A549 (cell line): ENCODE measurements around the gene TRANK1. TPM values are rescaled to one million over a fixed set of nuclear protein-coding genes. Genes with fewer than 3 reads are reported as not detected.
"Not testable (repeated sequence)": the region's sequence is repeated elsewhere in the genome, so short reads cannot be mapped to it uniquely, and the experiment has no call there.

ENCODE experiments used
- ATAC-seq, 2 experiments: fragments of 200-7000 bp in 1 of 2; fragments of >200 bp in 1 of 2; cut with Nextera tagmentation in 1 of 2; cut with Tn5 transposase in 1 of 2; 3 replicates each; pipeline versions ENCODE4 v1.8.0 to v1.9.1; 2018 to 2020; ENCODE audit warnings: mild to moderate bottlenecking in 1 of 2, moderate library complexity in 1 of 2
- CTCF ChIA-PET: fragments of 300-600 bp; sonication (Branson Sonifier 250); formaldehyde crosslinking; extraction: SDS; loops from one replicate; lab custom pipeline; 2021; ENCODE audit warnings: antibody characterized with exemption, inconsistent platforms; lab: Yijun Ruan, JAX
- POLR2A ChIA-PET: fragments of 350-600 bp; formaldehyde crosslinking; extraction: SDS; loops from one replicate; lab custom pipeline; 2021; ENCODE audit warnings: antibody characterized with exemption, inconsistent platforms; lab: Yijun Ruan, JAX
- DNase-seq, 2 experiments: peaks; one replicate each; pipeline versions ENCODE4 v3.0.0 to v3.0.0-alpha.2; 2011 to 2016; ENCODE audit warnings: low read depth in 1 of 2, low spot score in 1 of 2
- FAIRE-seq: peaks from 2 replicates; lab custom pipeline; 2011; peaks lifted over from hg19 to GRCh38; lab: Jason Lieb, UNC
- H3K27ac ChIP-seq, 2 experiments: fragments of >200 bp; sonication (Bioruptor Twin); formaldehyde crosslinking; 3 replicates each; pipeline ENCODE4 v1.5.1; 2016 to 2017
- H3K4me1 ChIP-seq: fragments of >200 bp; sonication (Bioruptor Twin); formaldehyde crosslinking; 3 replicates; pipeline ENCODE4 v1.6.1; 2016
- H3K4me2 ChIP-seq: fragments of >200 bp; sonication (Bioruptor Twin); formaldehyde crosslinking; 3 replicates; pipeline ENCODE4 v1.6.1; 2016
- H3K4me3 ChIP-seq: fragments of >200 bp; sonication (Bioruptor Twin); formaldehyde crosslinking; 3 replicates; pipeline ENCODE4 v1.5.1; 2016
- H3K9me3 ChIP-seq: fragments of >200 bp; sonication (Bioruptor Twin); formaldehyde crosslinking; 3 replicates; pipeline ENCODE4 v1.6.1; 2016
- BHLHE40 ChIP-seq: IDR thresholded peaks from 2 replicates; pipeline ENCODE4 v1.6.1; 2012; ENCODE audit warnings: low read depth, low read length, inconsistent platforms
- CBX8 ChIP-seq: fragments of 200-600 bp; sonication (generic); IDR thresholded peaks from 2 replicates; pipeline ENCODE4 v1.6.1; 2016
- CEBPB ChIP-seq, 2 experiments: fragments of >200 bp in 1 of 2; sonication (Bioruptor Twin) in 1 of 2; formaldehyde crosslinking in 1 of 2; IDR thresholded peaks; 2 replicates each; pipeline ENCODE4 v1.6.1; 2012 to 2016
- CHD2 ChIP-seq: fragments of 150-350 bp; IDR thresholded peaks from 2 replicates; pipeline ENCODE4 v1.6.1; 2014; ENCODE audit warnings: low read length; ENCODE audit not compliant: partially characterized antibody
- CHD4 ChIP-seq: fragments of 200-600 bp; sonication (generic); IDR thresholded peaks from 2 replicates; pipeline ENCODE4 v1.6.1; 2016; ENCODE audit warnings: antibody characterized with exemption, mild to moderate bottlenecking, borderline replicate concordance
- ESRRA ChIP-seq: fragments of 150-350 bp; IDR thresholded peaks from 2 replicates; pipeline ENCODE4 v1.6.1; 2014; ENCODE audit warnings: mild to moderate bottlenecking, low read length, borderline replicate concordance
- HDAC2 ChIP-seq: fragments of 200-600 bp; sonication (generic); IDR thresholded peaks from 2 replicates; pipeline ENCODE4 v1.6.1; 2016
- HOXA7 ChIP-seq: fragments of 250-450 bp; sonication (Bioruptor Pico); IDR thresholded peaks from 2 replicates; pipeline ENCODE4 v1.5.0; 2020; ENCODE audit warnings: mild to moderate bottlenecking, moderate library complexity
- KDM1A ChIP-seq: fragments of 200-600 bp; sonication (generic); IDR thresholded peaks from 2 replicates; pipeline ENCODE4 v1.6.1; 2016; ENCODE audit warnings: low read depth, mild to moderate bottlenecking
- KDM5A ChIP-seq: fragments of 200-600 bp; sonication (generic); IDR thresholded peaks from 2 replicates; pipeline ENCODE4 v1.6.1; 2016; ENCODE audit warnings: antibody characterized with exemption, mild to moderate bottlenecking
- MAFK ChIP-seq: fragments of 450-650 bp; IDR thresholded peaks from 2 replicates; pipeline ENCODE4 v1.6.1; 2014; ENCODE audit not compliant: partially characterized antibody
- MAZ ChIP-seq: fragments of 150-350 bp; IDR thresholded peaks from 2 replicates; pipeline ENCODE4 v1.6.1; 2014; ENCODE audit warnings: antibody characterized with exemption, low read depth, low read length, borderline replicate concordance
- NR3C1 ChIP-seq: fragments of >200 bp; sonication (Bioruptor Twin); formaldehyde crosslinking; IDR thresholded peaks from 3 replicates; pipeline ENCODE4 v1.6.1; 2017
- RCOR1 ChIP-seq: fragments of 150-350 bp; IDR thresholded peaks from 2 replicates; pipeline ENCODE4 v1.6.1; 2014; ENCODE audit warnings: antibody characterized with exemption, low read length, low read depth
- SREBF2 ChIP-seq: fragments of 450-650 bp; IDR thresholded peaks from 2 replicates; pipeline ENCODE4 v1.6.1; 2014; ENCODE audit warnings: mild to moderate bottlenecking, moderate library complexity
- TP53 ChIP-seq: fragments of 250-450 bp; sonication (Bioruptor Pico); IDR thresholded peaks from 2 replicates; pipeline ENCODE4 v1.5.0; 2021; ENCODE audit warnings: mild to moderate bottlenecking, moderate library complexity
- ZC3H11A ChIP-seq: fragments of 450-650 bp; IDR thresholded peaks from 2 replicates; pipeline ENCODE4 v1.6.1; 2014; ENCODE audit warnings: antibody characterized with exemption, mild to moderate bottlenecking
- ZSCAN20 ChIP-seq: fragments of 250-450 bp; sonication (Bioruptor Pico); IDR thresholded peaks from 2 replicates; pipeline ENCODE4 v1.8.0; 2022; ENCODE audit warnings: mild to moderate bottlenecking, moderate library complexity
- WGBS: methylation state at CpG from one replicate; pipeline ENCODE4 v1.1.6; 2017; ENCODE audit errors: missing lambda C conversion rate; 5-methylcytosine and 5-hydroxymethylcytosine counted together
- polyA plus RNA-seq, 4 experiments: library from polyadenylated mRNA; depleted of rRNA in 3 of 4; stranded (reverse); fragments of >200 nt; fragmentation: RNase III in 1 of 4; extraction: RNeasy Plus Mini Kit Qiagen cat#74134 plus additional on column Dnase treatment in 1 of 4; gene quantifications; 2 replicates in 3 of 4; 3 replicates in 1 of 4; pipeline ENCODE4 v1.2.3, GENCODE V29; 2011 to 2017
- TF ChIP-seq, protein P1 (sequence below): fragments of 150-350 bp; IDR thresholded peaks from 2 replicates; pipeline ENCODE4 v1.6.1; 2014; ENCODE audit warnings: low read depth, mild to moderate bottlenecking, low read length
- TF ChIP-seq, protein P2 (sequence below): fragments of >200 bp; sonication (Bioruptor Twin); formaldehyde crosslinking; IDR thresholded peaks from 3 replicates; pipeline ENCODE4 v1.5.1; 2016

The TRANK1 gene
- polyA plus RNA-seq, 2 of the 4 experiments (the other 2 are of a cell fraction), result 0.58 to 3.2 TPM

DNA sequence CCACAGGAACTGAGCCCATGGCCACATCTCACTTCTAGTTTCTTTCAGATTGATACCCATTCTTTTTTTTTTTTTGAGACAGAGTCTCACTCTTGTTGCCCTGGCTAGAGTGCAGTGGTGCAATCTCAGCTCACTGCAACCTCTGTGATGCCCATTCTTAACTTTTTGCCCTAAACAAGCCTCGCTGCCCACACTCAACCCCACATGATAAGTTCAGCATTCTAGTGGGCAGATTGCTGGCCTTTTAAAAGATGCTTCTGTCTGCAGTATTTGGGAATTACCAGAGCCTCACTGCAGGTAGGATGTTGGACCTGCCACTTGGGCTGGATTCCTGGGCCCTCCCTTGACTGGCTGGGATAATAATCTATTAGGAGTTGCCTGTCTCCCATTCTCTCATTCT is 51.0 kb downstream of the TRANK1 start:
- POLR2A ChIA-PET, result no interaction called here
- Histone ChIP-seq H3K27ac (no peak overlapping the region), H3K4me3 (no peak overlapping the region), H3K9me3 (no peaks in the 10 kb centered on the region), H3K4me1 (peaks cover 11% of the 10 kb centered on the region; the same call in 2 of the 3 replicates), H3K4me2 (no peak overlapping the region)
- FAIRE-seq (no peak), DNase-seq (no peak), ATAC-seq (no peak)
- CTCF ChIA-PET, result interaction anchor here (0.7 to 1.4 kb wide), 2 partner anchors 11 to 25 kb away, joined by 6 read pairs; no protein-coding TSS in a partner anchor
- TF ChIP-seq TP53 (no peak), ZC3H11A (no peak), CBX8 (no peak), BHLHE40 (no peak), HDAC2 (no peak), ESRRA (no peak), CHD2 (no peak)
- TF ChIP-seq, protein P1, sequence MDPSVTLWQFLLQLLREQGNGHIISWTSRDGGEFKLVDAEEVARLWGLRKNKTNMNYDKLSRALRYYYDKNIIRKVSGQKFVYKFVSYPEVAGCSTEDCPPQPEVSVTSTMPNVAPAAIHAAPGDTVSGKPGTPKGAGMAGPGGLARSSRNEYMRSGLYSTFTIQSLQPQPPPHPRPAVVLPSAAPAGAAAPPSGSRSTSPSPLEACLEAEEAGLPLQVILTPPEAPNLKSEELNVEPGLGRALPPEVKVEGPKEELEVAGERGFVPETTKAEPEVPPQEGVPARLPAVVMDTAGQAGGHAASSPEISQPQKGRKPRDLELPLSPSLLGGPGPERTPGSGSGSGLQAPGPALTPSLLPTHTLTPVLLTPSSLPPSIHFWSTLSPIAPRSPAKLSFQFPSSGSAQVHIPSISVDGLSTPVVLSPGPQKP, result no peak
- WGBS, result 44% methylated on average over 1 of the region's 1 CpG

DNA sequence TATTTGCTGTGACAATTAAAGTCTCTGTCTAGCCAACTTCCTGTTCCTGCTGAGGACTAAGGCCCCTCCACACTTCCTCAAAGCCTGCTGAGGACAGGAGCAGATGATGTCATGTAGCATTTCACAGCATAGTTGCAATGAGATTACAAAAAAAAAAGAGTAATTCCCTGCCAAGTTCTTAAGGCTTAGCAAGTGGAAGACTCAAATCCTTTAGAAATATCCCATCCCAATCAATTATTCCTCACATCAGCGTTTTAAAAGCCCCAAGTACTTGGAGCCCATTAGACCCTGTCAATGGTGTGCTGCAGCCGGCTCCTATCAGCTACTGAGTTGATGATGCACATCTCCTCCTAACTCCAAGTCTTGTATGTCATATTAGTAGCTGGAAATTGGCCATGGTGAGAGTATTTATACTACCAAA is 51.7 kb downstream of the TRANK1 start:
- 67% methylated on average over 2 of the region's 2 CpGs for WGBS
- POLR2A ChIA-PET, result interaction anchor here (1.1 kb wide), 1 partner anchor 51 kb away, joined by 3 read pairs; no protein-coding TSS in a partner anchor
- no peak for TF ChIP-seq HOXA7 (CRISPR knock-in tag)
- TF ChIP-seq, all 56 proteins: peak for 0
- DNase-seq (peak in 1 of 2 experiments; percentile 63), ATAC-seq (peak in 1 of 2 experiments; percentile 54; a peak in 1 of 6 replicates), FAIRE-seq (no peak)
- Histone ChIP-seq H3K4me2 (0 out of 3 replicates have a peak overlapping the region, but pooled peaks have one; percentile 31), H3K27ac (no peak overlapping the region), H3K9me3 (no peaks in the 10 kb centered on the region), H3K4me1 (peaks cover 11% of the 10 kb centered on the region; the same call in 2 of the 3 replicates), H3K4me3 (no peak overlapping the region)
- CTCF ChIA-PET, result interaction anchor here (1.0 to 1.4 kb wide), 3 partner anchors 8 to 65 kb away, joined by 3 to 6 read pairs (median 4); no protein-coding TSS in a partner anchor

DNA sequence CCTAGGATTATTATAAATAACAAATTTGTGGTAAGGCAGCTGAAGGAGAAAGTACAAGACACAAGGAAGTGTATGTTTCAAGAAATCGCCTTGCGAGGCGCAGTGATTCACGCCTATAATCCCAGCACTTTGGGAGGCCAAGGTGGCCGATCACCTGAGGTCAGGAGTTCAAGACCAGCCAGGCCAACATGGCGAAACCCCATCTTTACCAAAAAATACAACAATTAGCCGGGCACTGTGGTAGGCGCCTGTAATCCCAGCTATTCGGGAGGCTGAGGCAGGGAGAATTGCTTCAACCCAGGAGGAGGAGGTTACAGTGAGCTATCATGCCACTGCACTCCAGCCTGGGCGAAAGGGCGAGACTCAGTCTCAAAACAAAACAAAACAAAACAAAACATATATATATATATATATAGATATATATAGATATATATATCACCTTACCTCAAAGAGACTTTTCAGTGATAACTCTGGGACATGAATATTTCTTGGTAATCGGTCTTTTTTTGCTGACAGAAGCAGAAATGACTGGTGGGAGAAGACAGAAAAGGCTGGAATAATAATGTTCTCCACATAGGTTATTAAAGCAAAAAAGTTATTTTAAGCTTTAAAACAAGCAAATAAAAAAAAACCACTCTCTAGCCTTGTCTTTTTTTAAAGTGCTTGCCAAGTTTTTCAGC is 52.3 kb downstream of the TRANK1 start:
- peaks cover 11% of the 10 kb centered on the region; the same call in 2 of the 3 replicates for H3K4me1 ChIP-seq
- H3K4me3 ChIP-seq, result no peak overlapping the region
- FAIRE-seq (no peak), ATAC-seq (no peak), DNase-seq (no peak)
- 86% methylated on average over 12 of the region's 12 CpGs for WGBS
- H3K27ac ChIP-seq, result no peak overlapping the region; a peak in 1 of 6 replicates
- TF ChIP-seq KDM5A (no peak), MAFK (peak; percentile 93)
- CTCF ChIA-PET, result interaction anchor here (0.7 to 1.4 kb wide), 5 partner anchors 9 to 66 kb away, joined by 3 to 6 read pairs (median 4); no protein-coding TSS in a partner anchor
- H3K4me2 ChIP-seq, result 0 out of 3 replicates have a peak overlapping the region, but pooled peaks have one; percentile 31
- POLR2A ChIA-PET, result interaction anchor here (1.1 kb wide), 1 partner anchor 52 kb away, joined by 3 read pairs; no protein-coding TSS in a partner anchor
- no peaks in the 10 kb centered on the region for H3K9me3 ChIP-seq

DNA sequence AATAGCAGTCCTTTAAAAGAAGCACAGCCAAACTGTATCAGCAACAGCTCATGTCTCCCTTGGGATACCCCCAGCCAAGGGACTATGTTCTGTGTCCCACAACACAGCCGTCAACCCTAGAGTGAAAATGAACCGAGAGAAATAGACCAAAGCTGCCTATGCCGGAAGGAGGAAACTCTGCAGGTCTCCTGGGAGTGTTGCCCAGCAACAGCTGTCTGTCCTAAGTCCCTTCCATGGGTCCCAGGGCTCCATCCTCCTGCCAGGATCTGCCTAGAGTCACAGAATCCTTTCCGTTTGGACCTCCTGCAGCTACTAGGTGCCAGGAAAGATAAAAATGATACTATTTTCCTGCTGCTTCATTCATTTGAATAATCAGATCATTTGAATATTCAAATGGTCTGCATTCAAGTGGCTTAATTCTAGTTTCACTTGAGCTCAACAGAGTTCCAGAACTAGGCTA is 53.1 kb downstream of the TRANK1 start:
- DNase-seq (no peak), ATAC-seq (no peak), FAIRE-seq (no peak)
- peaks cover 11% of the 10 kb centered on the region; the same call in 2 of the 3 replicates for H3K4me1 ChIP-seq
- no peak for TF ChIP-seq KDM1A
- TF ChIP-seq NR3C1, result no peak
- no peak for TF ChIP-seq ZSCAN20 (CRISPR knock-in tag)
- TF ChIP-seq MAZ, result no peak
- no peak for TF ChIP-seq CHD4
- no peak for TF ChIP-seq CEBPB (IDR thresholded peaks at IDR 0.05)
- TF ChIP-seq, protein P2, sequence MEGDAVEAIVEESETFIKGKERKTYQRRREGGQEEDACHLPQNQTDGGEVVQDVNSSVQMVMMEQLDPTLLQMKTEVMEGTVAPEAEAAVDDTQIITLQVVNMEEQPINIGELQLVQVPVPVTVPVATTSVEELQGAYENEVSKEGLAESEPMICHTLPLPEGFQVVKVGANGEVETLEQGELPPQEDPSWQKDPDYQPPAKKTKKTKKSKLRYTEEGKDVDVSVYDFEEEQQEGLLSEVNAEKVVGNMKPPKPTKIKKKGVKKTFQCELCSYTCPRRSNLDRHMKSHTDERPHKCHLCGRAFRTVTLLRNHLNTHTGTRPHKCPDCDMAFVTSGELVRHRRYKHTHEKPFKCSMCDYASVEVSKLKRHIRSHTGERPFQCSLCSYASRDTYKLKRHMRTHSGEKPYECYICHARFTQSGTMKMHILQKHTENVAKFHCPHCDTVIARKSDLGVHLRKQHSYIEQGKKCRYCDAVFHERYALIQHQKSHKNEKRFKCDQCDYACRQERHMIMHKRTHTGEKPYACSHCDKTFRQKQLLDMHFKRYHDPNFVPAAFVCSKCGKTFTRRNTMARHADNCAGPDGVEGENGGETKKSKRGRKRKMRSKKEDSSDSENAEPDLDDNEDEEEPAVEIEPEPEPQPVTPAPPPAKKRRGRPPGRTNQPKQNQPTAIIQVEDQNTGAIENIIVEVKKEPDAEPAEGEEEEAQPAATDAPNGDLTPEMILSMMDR, result no peak
- no peak for TF ChIP-seq RCOR1
- TF ChIP-seq SREBF2, result no peak
- H3K4me2 ChIP-seq, result no peak overlapping the region
- no peak overlapping the region for H3K4me3 ChIP-seq
- CTCF ChIA-PET, result interaction anchor here (0.7 to 1.4 kb wide), 4 partner anchors 10 to 23 kb away, joined by 3 to 5 read pairs (median 3); no protein-coding TSS in a partner anchor
- WGBS, result 68% methylated on average over 4 of the region's 4 CpGs
- POLR2A ChIA-PET, result no interaction called here
- H3K27ac ChIP-seq, result no peak overlapping the region
- H3K9me3 ChIP-seq, result no peaks in the 10 kb centered on the region

DNA sequence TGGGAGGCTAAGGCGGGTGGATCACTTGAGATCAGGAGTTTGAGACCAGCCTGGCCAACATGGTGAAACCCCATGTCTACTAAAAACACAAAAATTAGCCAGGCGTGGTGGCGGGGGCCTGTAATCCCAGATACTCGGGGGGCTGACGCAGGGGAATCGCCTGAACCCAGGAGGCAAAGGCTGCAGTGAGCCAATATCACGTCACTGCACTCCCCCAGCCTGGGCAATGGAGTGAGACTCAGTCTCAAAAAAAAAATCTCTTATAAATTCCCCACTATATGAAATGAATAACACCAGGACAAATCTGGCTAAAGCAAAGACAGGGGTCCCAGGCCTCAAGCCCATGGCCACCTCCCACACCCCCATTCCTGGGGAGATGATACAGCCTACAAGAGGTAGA is 53.8 kb downstream of the TRANK1 start:
- CTCF ChIA-PET, H3K4me3 ChIP-seq: not testable (repeated sequence)

More for the DNA sequence above, 53.8 kb downstream of the TRANK1 start:
- H3K4me1 ChIP-seq, result peaks cover 11% of the 10 kb centered on the region; the same call in 2 of the 3 replicates
- H3K27ac ChIP-seq, FAIRE-seq, H3K9me3 ChIP-seq, DNase-seq, ATAC-seq, H3K4me2 ChIP-seq, POLR2A ChIA-PET: not testable (repeated sequence)
- 80% methylated on average over 7 of the region's 7 CpGs for WGBS
